H1 (cell line): ENCODE data around the gene ATP6AP1. TPM values are rescaled to one million over a fixed set of nuclear protein-coding genes. Genes with fewer than 3 reads are reported as not detected.

Experiments used
- BCL11A ChIP-seq, 2 experiments: IDR thresholded peaks; one replicate each; pipeline ENCODE4 v1.6.1; 2011; ENCODE audit warnings: low read depth in 2 of 2, low read length in 2 of 2, mild to moderate bottlenecking in 2 of 2
- BRCA1 ChIP-seq: IDR thresholded peaks from 2 replicates; pipeline ENCODE4 v1.6.1; 2012; ENCODE audit warnings: low read depth, low read length, improper control_type of control experiment
- CHD7 ChIP-seq: fragments of 300-600 bp; sonication (generic); IDR thresholded peaks from 2 replicates; pipeline ENCODE4 v1.7.1; 2012; ENCODE audit warnings: low read length, moderate library complexity, mild to moderate bottlenecking, inconsistent platforms; ENCODE audit not compliant: insufficient replicate concordance
- EGR1 ChIP-seq: IDR thresholded peaks from 2 replicates; pipeline ENCODE4 v1.6.1; 2011; ENCODE audit warnings: low read depth, low read length, borderline replicate concordance
- KDM4A ChIP-seq: IDR thresholded peaks from one replicate; pipeline ENCODE4 v1.7.1; 2012; ENCODE audit warnings: low read depth, mild to moderate bottlenecking, moderate library complexity, low read length, inconsistent platforms; ENCODE audit not compliant: severe bottlenecking
- RAD21 ChIP-seq, 2 experiments: IDR thresholded peaks in 1 of 2; conservative IDR thresholded peaks in 1 of 2; 2 replicates each; pipeline ENCODE4 v1.6.1; 2011; ENCODE audit warnings: low read depth in 2 of 2, low read length in 2 of 2, improper control_type of control experiment in 1 of 2, inconsistent platforms in 1 of 2, mild to moderate bottlenecking in 1 of 2, moderate library complexity in 1 of 2
- polyA plus RNA-seq, 7 experiments: library from polyadenylated mRNA; depleted of rRNA in 3 of 7; stranded (reverse) in 5 of 7; unstranded in 2 of 7; fragments of >200 nt in 5 of 7; fragments of 200-250 nt in 2 of 7; gene quantifications; 1 replicate in 5 of 7; 2 replicates in 1 of 7; 4 replicates in 1 of 7; pipeline versions ENCODE4 v1.2.1 to v1.2.3, GENCODE V29; 2011 to 2013; ENCODE audit warnings: missing spikeins in 2 of 7, mixed read lengths in 2 of 7
- total RNA-seq: library from RNA; stranded (reverse); fragmentation: NEBNext Ultra II Directional; extraction: Animal tissue kit (Norgen Biotek cat#: 25700); gene quantifications from 2 replicates; pipeline ENCODE4 v1.2.1, GENCODE V29; 2021

Gene ATP6AP1
- total and polyA plus RNA-seq, 2 of the 8 experiments (the other 6 are each of a cell fraction or from before 2014, with no cell fraction given), result 44.6 to 80.8 TPM

GRCh38 chrX:154467556-154467955, 39.1 kb downstream of the ATP6AP1 start (continued):
- TF ChIP-seq KDM4A (no peak), EGR1 (no peak), BRCA1 (no peak), RAD21 (IDR thresholded peaks at IDR 0.05 in 1 of 2, conservative IDR thresholded peaks at IDR 0.05 in 1 of 2; ENCODE audit: low read depth in 2 of 2, low read length in 2 of 2) (no peak), CHD7 (no peak), BCL11A (IDR thresholded peaks at IDR 0.05; ENCODE audit: low read depth in 2 of 2, low read length in 2 of 2) (no peak)
